Epithelial cell of proximal tubule (primary cell): Measurements from ENCODE around the gene MYMX. TPM values are rescaled to one million over a fixed set of nuclear protein-coding genes. Genes with fewer than 3 reads are reported as not detected.

Experiments
- DNase-seq: peaks from one replicate; pipeline ENCODE4 v3.0.0-alpha.2; 2011; ENCODE audit warnings: low read depth
- H3K4me3 ChIP-seq: 2 replicates; pipeline ENCODE4 v1.5.1; 2011; ENCODE audit warnings: low read depth, mild to moderate bottlenecking, low read length
- total RNA-seq: library from RNA; depleted of rRNA; stranded (reverse); fragments of >200 nt; gene quantifications from 2 replicates; pipeline ENCODE4 v1.2.3, GENCODE V29; 2015
- TF ChIP-seq, protein P1 (sequence below): conservative IDR thresholded peaks from 2 replicates; pipeline ENCODE4 v1.5.1; 2012; ENCODE audit warnings: low read depth, mild to moderate bottlenecking, low read length

The MYMX gene
- total RNA-seq, 1 donor from 2014 or later, result not detected

DNA sequence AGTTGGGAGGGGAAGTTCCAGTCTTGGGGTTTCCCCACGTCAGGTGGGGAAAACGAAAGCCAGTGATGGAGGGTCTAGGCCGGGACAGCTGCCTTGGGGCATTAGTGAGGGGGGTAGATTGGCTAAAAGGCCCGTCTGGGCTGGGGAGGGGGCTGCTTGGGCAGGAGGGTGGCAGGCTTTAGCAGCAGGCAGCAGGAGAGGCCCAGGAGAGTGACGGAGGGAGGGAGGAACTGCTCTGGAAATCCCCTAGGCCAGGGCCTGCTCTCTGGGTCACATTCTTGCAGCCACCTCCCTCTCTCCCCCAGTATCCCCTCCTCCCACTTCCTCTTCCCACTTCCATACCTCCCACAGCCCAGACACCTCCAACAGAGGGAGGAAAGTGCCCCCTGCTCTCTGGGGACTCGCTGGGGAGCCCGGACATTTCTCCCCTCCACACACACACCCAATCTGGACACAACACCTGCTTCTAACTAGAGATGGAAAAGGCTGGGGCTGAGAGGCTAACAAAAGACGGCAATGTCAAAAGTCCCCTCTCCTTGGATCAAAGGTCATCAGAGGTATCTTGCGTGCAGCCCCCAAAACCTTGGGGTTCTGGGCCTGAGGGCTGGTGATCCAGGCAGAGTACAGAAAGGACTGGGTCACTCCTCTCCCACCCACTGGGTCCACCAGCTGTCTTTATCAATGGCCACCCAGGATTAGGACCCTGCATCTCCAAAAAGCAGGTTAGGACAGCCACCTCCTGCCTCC is 46.8 kb downstream of the MYMX start:
- TF ChIP-seq, protein P1, sequence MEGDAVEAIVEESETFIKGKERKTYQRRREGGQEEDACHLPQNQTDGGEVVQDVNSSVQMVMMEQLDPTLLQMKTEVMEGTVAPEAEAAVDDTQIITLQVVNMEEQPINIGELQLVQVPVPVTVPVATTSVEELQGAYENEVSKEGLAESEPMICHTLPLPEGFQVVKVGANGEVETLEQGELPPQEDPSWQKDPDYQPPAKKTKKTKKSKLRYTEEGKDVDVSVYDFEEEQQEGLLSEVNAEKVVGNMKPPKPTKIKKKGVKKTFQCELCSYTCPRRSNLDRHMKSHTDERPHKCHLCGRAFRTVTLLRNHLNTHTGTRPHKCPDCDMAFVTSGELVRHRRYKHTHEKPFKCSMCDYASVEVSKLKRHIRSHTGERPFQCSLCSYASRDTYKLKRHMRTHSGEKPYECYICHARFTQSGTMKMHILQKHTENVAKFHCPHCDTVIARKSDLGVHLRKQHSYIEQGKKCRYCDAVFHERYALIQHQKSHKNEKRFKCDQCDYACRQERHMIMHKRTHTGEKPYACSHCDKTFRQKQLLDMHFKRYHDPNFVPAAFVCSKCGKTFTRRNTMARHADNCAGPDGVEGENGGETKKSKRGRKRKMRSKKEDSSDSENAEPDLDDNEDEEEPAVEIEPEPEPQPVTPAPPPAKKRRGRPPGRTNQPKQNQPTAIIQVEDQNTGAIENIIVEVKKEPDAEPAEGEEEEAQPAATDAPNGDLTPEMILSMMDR, result no peak
- peak; percentile 22 for DNase-seq
- peak overlapping the region; percentile 93 for H3K4me3 ChIP-seq

DNA sequence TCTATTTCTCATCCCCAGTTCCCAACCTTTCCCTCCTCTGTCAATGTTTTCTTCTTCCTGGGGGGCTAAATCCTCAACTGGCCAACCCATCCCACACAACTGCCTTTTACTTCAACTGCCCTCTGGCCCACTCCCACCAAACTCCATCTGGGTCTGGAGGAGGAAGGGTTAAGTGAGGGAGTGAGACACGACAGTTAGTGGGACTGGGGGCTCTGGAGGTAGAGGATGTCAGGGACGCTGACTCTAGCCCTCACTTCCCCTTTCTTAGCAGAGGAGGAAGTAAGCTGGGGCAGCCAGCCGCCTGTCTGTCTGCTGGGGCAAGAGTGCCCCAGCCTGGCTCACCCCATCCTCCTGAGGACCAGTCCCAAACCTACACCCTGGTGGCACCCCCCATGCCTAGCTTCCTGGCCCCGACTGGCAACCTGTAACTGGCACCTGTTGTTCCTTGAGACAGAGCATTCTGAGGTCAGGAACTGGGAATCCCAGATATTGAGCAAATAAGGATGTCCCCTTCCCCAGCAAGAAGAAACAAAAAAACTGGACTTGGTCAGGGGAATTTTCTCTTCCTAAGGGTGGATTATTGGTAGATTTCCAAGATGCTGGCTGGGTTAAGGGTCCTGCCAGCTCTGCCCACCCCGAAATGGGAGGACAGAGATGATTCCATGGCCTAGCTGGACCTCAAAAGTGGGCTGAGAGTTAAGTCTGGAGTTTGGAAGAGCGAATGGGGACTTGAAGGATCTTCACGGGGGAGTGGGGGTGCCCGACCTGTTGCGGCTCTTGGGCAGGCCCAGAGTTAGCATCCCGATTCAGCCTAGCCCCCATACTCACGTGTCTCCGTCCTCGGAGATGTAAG is 47.7 kb downstream of the MYMX start:
- TF ChIP-seq, protein P1, result no peak
- H3K4me3 ChIP-seq, result peak overlapping the region; percentile 93
- DNase-seq, result no peak

GRCh38 chr6:44265007-44265721 is 48.4 kb downstream of the MYMX start, which contains the start of gene NFKBIE:
Gene NFKBIE, minus strand, starts transcription at chr6:44265551. Its CDS starts 205 bp downstream, at chr6:44265346.
- TF ChIP-seq, protein P1, result peak; percentile 33
- H3K4me3 ChIP-seq, result peak within 1 kb of the TSS; percentile 93
- no peak for DNase-seq

- H3K4me3 ChIP-seq, result no peak overlapping the region
- peak; percentile 72 for DNase-seq
- TF ChIP-seq, protein P1, result no peak
Observed at GRCh38 chr6:44265722-44266233, 49.1 kb downstream of the MYMX start.

- TF ChIP-seq, protein P1, result no peak
- H3K4me3 ChIP-seq, result no peak overlapping the region
- DNase-seq, result no peak
Observed at GRCh38 chr6:44266347-44266746, 49.6 kb downstream of the MYMX start.

DNA sequence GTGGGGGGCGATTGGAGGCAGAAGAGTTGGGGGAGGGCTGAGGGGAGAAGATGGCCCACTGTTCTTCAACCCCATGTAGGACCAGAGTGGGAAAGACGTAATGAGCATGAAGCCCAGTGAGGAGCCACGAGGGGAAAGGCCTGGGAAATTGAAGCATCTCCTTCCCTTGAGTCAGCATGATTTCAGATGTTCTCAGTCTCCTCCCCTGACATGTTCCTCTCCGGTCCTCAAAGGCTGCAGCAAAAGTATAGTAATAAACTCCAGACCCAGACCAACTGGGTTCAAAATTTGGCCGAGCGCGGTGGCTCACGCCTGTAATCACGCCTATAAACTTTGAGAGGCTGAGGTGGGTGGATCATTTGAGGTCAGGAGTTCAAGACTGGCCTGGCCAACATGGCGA is 50.5 kb downstream of the MYMX start:
- DNase-seq, result no peak
- TF ChIP-seq, protein P1, result no peak
- no peak overlapping the region for H3K4me3 ChIP-seq

Other genes starting within 250 kb of the MYMX start
- gene MRPL14, start 89.5 kb upstream of the MYMX start, total RNA-seq, result 95.5 and 167 TPM in 2 replicates
- 35.2 and 47.9 TPM in 2 replicates for gene TMEM63B, start 89.4 kb upstream of the MYMX start, total RNA-seq
- not detected in 2 replicates for gene CAPN11, start 58.1 kb upstream of the MYMX start, total RNA-seq
- gene SLC29A1, start 6.7 kb downstream of the MYMX start, total RNA-seq, result 47.6 and 78.6 TPM in 2 replicates
- gene HSP90AB1, start 30.2 kb downstream of the MYMX start, total RNA-seq, result 1,541 and 1,680 TPM in 2 replicates
- gene SLC35B2, start 40.6 kb downstream of the MYMX start, total RNA-seq, result 70.9 and 76.8 TPM in 2 replicates
- gene NFKBIE, start 48.6 kb downstream of the MYMX start, total RNA-seq, result 61.6 and 131 TPM in 2 replicates
- 0.07 TPM in 1 of 2 replicates, not detected in the other for gene TMEM151B, start 53.5 kb downstream of the MYMX start, total RNA-seq
- gene AARS2, start 96.4 kb downstream of the MYMX start, total RNA-seq, result 10.4 and 17.6 TPM in 2 replicates
- not detected in 2 replicates for gene SPATS1, start 125.7 kb downstream of the MYMX start, total RNA-seq
- 25.4 and 25.9 TPM in 2 replicates for gene CDC5L, start 170.8 kb downstream of the MYMX start, total RNA-seq